ENCODE measurements around the gene GARRE1. TPM values are rescaled to one million over a fixed set of nuclear protein-coding genes. Genes with fewer than 3 reads are reported as not detected.

GARRE1 gene
- total and polyA plus RNA-seq, 8 donors, result 2.1 to 60.7 (median 13.8) TPM

GRCh38 chr19:34226036-34226435 is 28.3 kb upstream of the GARRE1 start:
- no peak overlapping the region for H3K4me3 ChIP-seq
- no peak overlapping the region for H3K27ac ChIP-seq
- H3K9me3 ChIP-seq, result no peaks in the 10 kb centered on the region
- no peaks in the 10 kb centered on the region for H3K27me3 ChIP-seq
- no peak for DNase-seq
- H3K4me1 ChIP-seq, result peaks cover 0 to 8% (median 2%) of the 10 kb centered on the region in 4 donors
- WGBS, 5 donors, result 76 to 98% (median 92%) methylated on average over 2 of the region's 2 CpGs
- intact Hi-C loops (cut with DNase I; ENCODE audit: low total_unique reads), result loop anchor here (10.0 kb wide), 1 partner anchor 119 kb away; no protein-coding TSS in a partner anchor
- peaks cover 61 to 100% (median 99%) of the 10 kb centered on the region in 4 donors for H3K36me3 ChIP-seq
- TF ChIP-seq, protein P1, sequence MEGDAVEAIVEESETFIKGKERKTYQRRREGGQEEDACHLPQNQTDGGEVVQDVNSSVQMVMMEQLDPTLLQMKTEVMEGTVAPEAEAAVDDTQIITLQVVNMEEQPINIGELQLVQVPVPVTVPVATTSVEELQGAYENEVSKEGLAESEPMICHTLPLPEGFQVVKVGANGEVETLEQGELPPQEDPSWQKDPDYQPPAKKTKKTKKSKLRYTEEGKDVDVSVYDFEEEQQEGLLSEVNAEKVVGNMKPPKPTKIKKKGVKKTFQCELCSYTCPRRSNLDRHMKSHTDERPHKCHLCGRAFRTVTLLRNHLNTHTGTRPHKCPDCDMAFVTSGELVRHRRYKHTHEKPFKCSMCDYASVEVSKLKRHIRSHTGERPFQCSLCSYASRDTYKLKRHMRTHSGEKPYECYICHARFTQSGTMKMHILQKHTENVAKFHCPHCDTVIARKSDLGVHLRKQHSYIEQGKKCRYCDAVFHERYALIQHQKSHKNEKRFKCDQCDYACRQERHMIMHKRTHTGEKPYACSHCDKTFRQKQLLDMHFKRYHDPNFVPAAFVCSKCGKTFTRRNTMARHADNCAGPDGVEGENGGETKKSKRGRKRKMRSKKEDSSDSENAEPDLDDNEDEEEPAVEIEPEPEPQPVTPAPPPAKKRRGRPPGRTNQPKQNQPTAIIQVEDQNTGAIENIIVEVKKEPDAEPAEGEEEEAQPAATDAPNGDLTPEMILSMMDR (IDR thresholded peaks at IDR 0.05), result no peak
- TF ChIP-seq POLR2AphosphoS5 (IDR thresholded peaks at IDR 0.05) (no peak), POLR2A (IDR thresholded peaks at IDR 0.05) (no peak), EP300 (IDR thresholded peaks at IDR 0.05) (no peak)

- no peak overlapping the region for H3K27ac ChIP-seq
- TF ChIP-seq, protein P1 (IDR thresholded peaks at IDR 0.05), result no peak
- TF ChIP-seq POLR2A (IDR thresholded peaks at IDR 0.05) (no peak), EP300 (IDR thresholded peaks at IDR 0.05) (no peak), POLR2AphosphoS5 (IDR thresholded peaks at IDR 0.05) (no peak)
- intact Hi-C loops (cut with DNase I; ENCODE audit: low total_unique reads), result loop anchor here (10.0 kb wide), 1 partner anchor 116 kb away; no protein-coding TSS in a partner anchor
- peaks cover 6 to 25% (median 15%) of the 10 kb centered on the region in 4 donors for H3K4me1 ChIP-seq
- no peaks in the 10 kb centered on the region for H3K9me3 ChIP-seq
- no peak overlapping the region for H3K4me3 ChIP-seq
- no peaks in the 10 kb centered on the region for H3K27me3 ChIP-seq
- H3K36me3 ChIP-seq, result peaks cover 38 to 82% (median 79%) of the 10 kb centered on the region in 4 donors
- WGBS, 5 donors, result 72 to 89% (median 86%) methylated on average over 1 of the region's 1 CpG
- DNase-seq, result no peak
These were observed 26.0 kb upstream of the GARRE1 start for GRCh38 chr19:34228347-34228746.

- 88 to 97% (median 95%) methylated on average over 3 of the region's 3 CpGs for WGBS, 5 donors
- Histone ChIP-seq H3K36me3 (peaks cover 35 to 78% (median 74%) of the 10 kb centered on the region in 4 donors), H3K4me1 (peaks cover 6 to 29% (median 17%) of the 10 kb centered on the region in 4 donors), H3K4me3 (no peak overlapping the region), H3K9me3 (no peaks in the 10 kb centered on the region), H3K27ac (no peak overlapping the region), H3K27me3 (no peaks in the 10 kb centered on the region)
- no peak for DNase-seq
- no peak for TF ChIP-seq POLR2A (IDR thresholded peaks at IDR 0.05)
- no peak for TF ChIP-seq POLR2AphosphoS5 (IDR thresholded peaks at IDR 0.05)
- no peak for TF ChIP-seq EP300 (IDR thresholded peaks at IDR 0.05)
- TF ChIP-seq, protein P1 (IDR thresholded peaks at IDR 0.05), result no peak
- intact Hi-C loops (cut with DNase I; ENCODE audit: low total_unique reads), result loop anchor here (10.0 kb wide), 1 partner anchor 116 kb away; no protein-coding TSS in a partner anchor
These were observed 25.6 kb upstream of the GARRE1 start for GRCh38 chr19:34228762-34229161.

GRCh38 chr19:34229721-34230120 is 24.6 kb upstream of the GARRE1 start:
- no peak for DNase-seq
- H3K4me1 ChIP-seq, result peaks cover 6 to 32% (median 18%) of the 10 kb centered on the region in 4 donors
- TF ChIP-seq POLR2AphosphoS5 (IDR thresholded peaks at IDR 0.05) (no peak), POLR2A (IDR thresholded peaks at IDR 0.05) (no peak)
- intact Hi-C loops (cut with DNase I; ENCODE audit: low total_unique reads), result loop anchor here (10.0 kb wide), 1 partner anchor 115 kb away; no protein-coding TSS in a partner anchor
- peaks cover 25 to 69% (median 65%) of the 10 kb centered on the region in 4 donors for H3K36me3 ChIP-seq
- no peaks in the 10 kb centered on the region for H3K27me3 ChIP-seq
- 88 to 93% (median 91%) methylated on average over 4 of the region's 4 CpGs for WGBS, 5 donors
- H3K4me3 ChIP-seq, result no peak overlapping the region
- no peaks in the 10 kb centered on the region for H3K9me3 ChIP-seq
- H3K27ac ChIP-seq, result no peak overlapping the region

DNA sequence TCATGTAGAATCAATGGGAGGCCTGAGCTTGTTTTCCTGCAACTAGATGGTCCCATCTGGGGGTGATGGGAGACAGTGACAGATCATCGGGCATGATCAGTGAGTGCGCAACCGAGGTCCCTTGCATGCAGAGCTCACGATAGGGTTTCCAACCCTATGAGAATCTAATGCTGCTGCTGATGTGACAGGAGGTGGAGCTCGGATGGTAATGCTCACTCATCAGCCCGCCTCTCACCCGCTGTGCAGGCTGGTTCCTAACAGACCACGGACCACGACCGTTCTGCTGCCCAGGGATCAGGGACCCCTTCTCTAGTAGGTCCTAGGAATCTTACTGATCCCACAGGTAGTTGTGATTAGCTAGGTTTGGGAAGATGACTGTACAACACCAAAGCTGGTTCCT is 23.5 kb upstream of the GARRE1 start:
- DNase-seq, result no peak
- 86 to 97% (median 92%) methylated on average over 4 to 10 of the region's 10 CpGs for WGBS, 5 donors
- Histone ChIP-seq H3K9me3 (no peaks in the 10 kb centered on the region), H3K36me3 (peaks cover 15 to 58% (median 54%) of the 10 kb centered on the region in 4 donors), H3K27me3 (no peaks in the 10 kb centered on the region), H3K4me3 (no peak overlapping the region), H3K27ac (no peak overlapping the region), H3K4me1 (peaks cover 6 to 28% (median 15%) of the 10 kb centered on the region in 4 donors)
- intact Hi-C loops (cut with DNase I; ENCODE audit: low total_unique reads), result no loop called here
- TF ChIP-seq, protein P1 (IDR thresholded peaks at IDR 0.05), result no peak
- no peak for TF ChIP-seq POLR2AphosphoS5 (IDR thresholded peaks at IDR 0.05)
- no peak for TF ChIP-seq POLR2A (IDR thresholded peaks at IDR 0.05)
- TF ChIP-seq EP300 (IDR thresholded peaks at IDR 0.05), result no peak

All from stomach (tissue), 9 donors.